Loucy (cell line): Measurements from ENCODE around the gene SMYD1.

Experiments used
- EZH2phosphoT487 ChIP-seq: fragments of 200-600 bp; IDR thresholded peaks from 2 replicates; pipeline ENCODE4 v1.6.1; 2018; ENCODE audit warnings: antibody characterized with exemption, mild to moderate bottlenecking, moderate library complexity, borderline replicate concordance
- TF ChIP-seq, protein P1 (sequence below): fragments of 200-600 bp; sonication (generic); conservative IDR thresholded peaks from 2 replicates; pipeline ENCODE4 v1.5.1; 2014; ENCODE audit warnings: mild to moderate bottlenecking, antibody characterized with exemption, low read length

- TF ChIP-seq EZH2phosphoT487, result no peak
- TF ChIP-seq, protein P1, sequence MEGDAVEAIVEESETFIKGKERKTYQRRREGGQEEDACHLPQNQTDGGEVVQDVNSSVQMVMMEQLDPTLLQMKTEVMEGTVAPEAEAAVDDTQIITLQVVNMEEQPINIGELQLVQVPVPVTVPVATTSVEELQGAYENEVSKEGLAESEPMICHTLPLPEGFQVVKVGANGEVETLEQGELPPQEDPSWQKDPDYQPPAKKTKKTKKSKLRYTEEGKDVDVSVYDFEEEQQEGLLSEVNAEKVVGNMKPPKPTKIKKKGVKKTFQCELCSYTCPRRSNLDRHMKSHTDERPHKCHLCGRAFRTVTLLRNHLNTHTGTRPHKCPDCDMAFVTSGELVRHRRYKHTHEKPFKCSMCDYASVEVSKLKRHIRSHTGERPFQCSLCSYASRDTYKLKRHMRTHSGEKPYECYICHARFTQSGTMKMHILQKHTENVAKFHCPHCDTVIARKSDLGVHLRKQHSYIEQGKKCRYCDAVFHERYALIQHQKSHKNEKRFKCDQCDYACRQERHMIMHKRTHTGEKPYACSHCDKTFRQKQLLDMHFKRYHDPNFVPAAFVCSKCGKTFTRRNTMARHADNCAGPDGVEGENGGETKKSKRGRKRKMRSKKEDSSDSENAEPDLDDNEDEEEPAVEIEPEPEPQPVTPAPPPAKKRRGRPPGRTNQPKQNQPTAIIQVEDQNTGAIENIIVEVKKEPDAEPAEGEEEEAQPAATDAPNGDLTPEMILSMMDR, result no peak
These were observed 71.6 kb downstream of the SMYD1 start for GRCh38 chr2:88139203-88139702.
